ENCODE data around the gene MAML2. TPM values are rescaled to one million over a fixed set of nuclear protein-coding genes. Genes with fewer than 3 reads are reported as not detected.

Gene MAML2
- total and polyA plus RNA-seq, 8 donors: 2.4 to 11.8 (median 4.1) TPM

DNA sequence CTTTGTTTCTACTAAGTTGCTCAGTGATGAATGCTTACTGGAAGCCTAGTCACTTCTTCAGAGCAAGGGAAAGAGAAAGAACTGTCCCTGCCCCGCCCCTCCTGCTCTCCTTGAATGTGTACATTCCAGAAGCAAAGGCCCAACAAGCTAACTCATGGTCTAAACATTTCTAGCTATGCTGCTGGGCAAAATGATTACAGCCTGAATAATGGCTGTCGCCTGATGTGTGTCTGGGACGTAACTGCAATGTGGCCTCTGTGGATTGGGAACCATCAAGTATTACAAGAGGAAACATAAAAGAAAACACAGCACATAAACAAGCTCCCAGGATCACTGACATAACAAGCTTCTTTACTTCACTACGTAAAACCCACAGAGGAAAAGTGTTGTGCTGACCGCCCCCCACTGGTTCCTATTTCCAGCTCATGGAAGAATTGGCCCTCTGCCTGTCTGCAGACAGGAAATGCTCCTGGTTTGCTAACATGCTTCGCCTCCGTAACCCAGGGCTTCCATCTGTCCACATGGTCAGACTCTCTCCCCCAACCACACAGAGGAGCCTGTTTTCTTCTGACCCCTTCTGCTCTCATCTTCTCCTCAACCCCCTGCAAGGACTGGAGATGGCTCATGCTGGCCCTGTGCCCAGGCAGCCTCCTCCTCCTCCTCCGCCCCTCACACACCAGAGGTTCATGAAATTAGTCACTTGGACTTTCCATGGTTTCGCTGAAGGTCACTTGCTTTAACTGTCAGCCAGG is 187.2 kb downstream of the MAML2 start:
- Histone ChIP-seq H3K27ac (peak overlapping the region in 2 of 4 donors; percentile 22 to 50), H3K27me3 (no peaks in the 10 kb centered on the region), H3K36me3 (no peaks in the 10 kb centered on the region), H3K4me3 (no peak overlapping the region), H3K4me1 (no peaks in the 10 kb centered on the region), H3K9me3 (no peaks in the 10 kb centered on the region)
- DNase-seq (peak; percentile 20 to 61 (median 36)), FAIRE-seq (no peak), ATAC-seq (peak in 3 of 4 donors; percentile 73 to 82 (median 79))
- TF ChIP-seq, protein P1, sequence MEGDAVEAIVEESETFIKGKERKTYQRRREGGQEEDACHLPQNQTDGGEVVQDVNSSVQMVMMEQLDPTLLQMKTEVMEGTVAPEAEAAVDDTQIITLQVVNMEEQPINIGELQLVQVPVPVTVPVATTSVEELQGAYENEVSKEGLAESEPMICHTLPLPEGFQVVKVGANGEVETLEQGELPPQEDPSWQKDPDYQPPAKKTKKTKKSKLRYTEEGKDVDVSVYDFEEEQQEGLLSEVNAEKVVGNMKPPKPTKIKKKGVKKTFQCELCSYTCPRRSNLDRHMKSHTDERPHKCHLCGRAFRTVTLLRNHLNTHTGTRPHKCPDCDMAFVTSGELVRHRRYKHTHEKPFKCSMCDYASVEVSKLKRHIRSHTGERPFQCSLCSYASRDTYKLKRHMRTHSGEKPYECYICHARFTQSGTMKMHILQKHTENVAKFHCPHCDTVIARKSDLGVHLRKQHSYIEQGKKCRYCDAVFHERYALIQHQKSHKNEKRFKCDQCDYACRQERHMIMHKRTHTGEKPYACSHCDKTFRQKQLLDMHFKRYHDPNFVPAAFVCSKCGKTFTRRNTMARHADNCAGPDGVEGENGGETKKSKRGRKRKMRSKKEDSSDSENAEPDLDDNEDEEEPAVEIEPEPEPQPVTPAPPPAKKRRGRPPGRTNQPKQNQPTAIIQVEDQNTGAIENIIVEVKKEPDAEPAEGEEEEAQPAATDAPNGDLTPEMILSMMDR (IDR thresholded peaks at IDR 0.05): no peak
- intact Hi-C loops (cut with DNase I): no loop called here
- WGBS, 2 donors: 64 to 78% methylated on average over 9 of the region's 9 CpGs

DNA sequence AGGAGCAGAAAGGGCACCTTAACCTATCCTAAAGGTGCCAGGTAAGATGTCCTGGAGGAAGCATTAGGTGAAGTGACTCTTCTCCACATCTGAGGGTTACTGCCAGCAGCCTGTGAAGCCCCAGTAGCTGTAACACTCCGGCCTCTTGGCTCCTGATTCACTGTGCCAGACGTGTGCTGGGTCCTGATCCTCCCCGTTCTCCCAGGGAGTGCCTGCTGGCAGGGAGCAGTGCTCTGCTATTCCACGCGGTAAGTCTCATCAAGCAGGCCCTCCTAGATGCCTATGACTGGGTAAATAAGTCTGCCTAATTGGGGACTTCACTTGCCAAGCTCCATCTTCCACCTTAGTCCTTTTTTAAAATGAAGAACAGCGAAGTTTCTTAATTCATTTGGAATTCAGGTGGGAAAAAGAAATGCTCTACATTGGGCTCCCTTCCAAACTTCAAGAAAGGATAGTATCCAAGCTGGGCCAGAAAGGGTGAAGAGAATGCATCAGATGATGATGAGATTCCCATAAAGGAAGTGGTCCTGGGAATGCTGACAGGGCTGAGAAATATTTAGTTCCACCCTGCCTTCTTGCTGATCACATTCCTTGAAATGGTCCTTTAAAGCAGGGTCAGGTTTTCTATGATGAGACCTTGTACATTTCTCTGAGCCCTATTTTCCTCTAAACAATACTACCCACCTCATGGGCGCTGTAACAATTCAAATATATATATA is 188.0 kb downstream of the MAML2 start:
- ATAC-seq (no peak), FAIRE-seq (no peak), DNase-seq (no peak)
- Histone ChIP-seq H3K27ac (peak overlapping the region in 2 of 4 donors; percentile 22 to 50), H3K36me3 (no peaks in the 10 kb centered on the region), H3K4me3 (no peak overlapping the region), H3K9me3 (no peaks in the 10 kb centered on the region), H3K27me3 (no peaks in the 10 kb centered on the region), H3K4me1 (no peaks in the 10 kb centered on the region)
- TF ChIP-seq, protein P1 (IDR thresholded peaks at IDR 0.05): no peak
- intact Hi-C loops (cut with DNase I): no loop called here
- 54 to 71% methylated on average over 7 of the region's 7 CpGs for WGBS, 2 donors

DNA sequence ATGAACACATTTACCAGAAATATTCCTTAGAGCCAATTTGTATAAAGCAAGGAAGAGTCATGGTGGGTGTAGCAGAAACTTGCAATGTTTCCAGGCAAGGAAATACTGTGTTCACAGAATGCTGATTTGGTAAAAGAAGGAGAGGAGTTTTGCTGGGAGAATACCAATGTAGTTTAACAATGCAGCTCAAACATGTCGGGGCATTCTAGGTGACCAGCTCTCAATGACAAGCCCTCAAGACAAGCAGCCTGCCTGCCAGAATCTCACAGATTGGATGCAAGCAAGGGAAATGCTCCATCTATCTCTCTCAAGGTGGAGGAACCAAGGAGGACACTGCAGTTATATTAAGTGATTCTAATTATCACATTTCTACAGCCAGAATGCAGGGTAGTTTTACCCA is 190.4 kb downstream of the MAML2 start:
- H3K27me3 ChIP-seq: no peaks in the 10 kb centered on the region

DNA sequence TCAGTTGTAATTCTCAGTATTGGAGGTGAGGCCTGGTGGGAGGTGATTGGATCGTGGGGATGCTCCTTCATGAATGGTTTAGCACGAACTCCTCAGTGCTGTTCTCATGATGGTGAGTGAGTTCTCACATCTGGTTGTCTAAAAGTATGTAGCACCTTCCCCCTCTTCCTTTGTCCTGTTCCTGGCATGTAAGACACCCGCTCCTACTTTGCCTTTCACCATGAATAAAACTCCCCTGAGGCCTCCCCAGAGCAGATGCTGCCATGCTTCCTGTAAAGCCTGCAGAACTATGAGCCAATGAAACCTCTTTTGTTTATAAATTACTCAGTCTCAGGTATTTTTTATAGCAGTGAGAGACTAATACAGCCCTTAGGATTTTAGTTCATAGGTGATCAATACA is 191.5 kb downstream of the MAML2 start:
- Histone ChIP-seq H3K4me3 (no peak overlapping the region), H3K36me3 (no peaks in the 10 kb centered on the region), H3K27ac (no peak overlapping the region), H3K9me3 (no peaks in the 10 kb centered on the region), H3K4me1 (no peaks in the 10 kb centered on the region), H3K27me3 (no peaks in the 10 kb centered on the region)
- intact Hi-C loops (cut with DNase I): no loop called here
- 78 to 89% methylated on average over 3 of the region's 3 CpGs for WGBS, 2 donors
- FAIRE-seq (no peak), ATAC-seq (no peak), DNase-seq (no peak)
- TF ChIP-seq, protein P1 (IDR thresholded peaks at IDR 0.05): no peak

More for the DNA sequence above, 190.4 kb downstream of the MAML2 start:
- Histone ChIP-seq H3K27ac (no peak overlapping the region), H3K4me1 (no peaks in the 10 kb centered on the region), H3K4me3 (no peak overlapping the region), H3K36me3 (no peaks in the 10 kb centered on the region), H3K9me3 (no peaks in the 10 kb centered on the region)
- FAIRE-seq: no peak
- intact Hi-C loops (cut with DNase I): no loop called here
- TF ChIP-seq, protein P1 (IDR thresholded peaks at IDR 0.05): no peak
- no peak for ATAC-seq
- WGBS, 2 donors: 73 to 76% methylated on average over 1 of the region's 1 CpG
- DNase-seq: no peak

DNA sequence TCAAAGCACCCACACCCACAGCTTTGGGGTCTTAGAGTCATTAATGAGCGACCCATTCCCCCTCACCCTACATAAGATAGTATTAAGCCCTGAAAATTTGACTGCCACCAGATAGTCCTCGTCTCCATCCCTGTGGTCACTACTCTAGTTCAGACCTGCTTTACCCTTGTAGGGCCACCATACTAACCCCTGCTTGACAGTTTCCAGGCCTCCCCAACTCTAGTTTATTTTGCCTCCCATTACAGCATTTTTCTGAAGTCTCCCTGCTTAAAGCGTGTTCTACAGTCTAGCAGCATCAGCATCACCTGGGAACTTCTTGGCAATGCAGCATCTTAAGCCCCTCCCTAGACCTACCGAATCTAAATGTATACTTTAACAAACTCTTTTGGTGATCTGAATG is 192.4 kb downstream of the MAML2 start:
- FAIRE-seq: no peak
- no peak for ATAC-seq
- H3K9me3 ChIP-seq: no peaks in the 10 kb centered on the region
- intact Hi-C loops (cut with DNase I): no loop called here
- H3K4me3 ChIP-seq: no peak overlapping the region
- H3K36me3 ChIP-seq: no peaks in the 10 kb centered on the region
- H3K27me3 ChIP-seq: no peaks in the 10 kb centered on the region
- no peak overlapping the region for H3K27ac ChIP-seq
- H3K4me1 ChIP-seq: no peaks in the 10 kb centered on the region
- no peak for DNase-seq
- TF ChIP-seq, protein P1 (IDR thresholded peaks at IDR 0.05): no peak
- WGBS, 2 donors: 58 to 67% methylated on average over 4 of the region's 4 CpGs

Data from pancreas (tissue), 10 donors.